Muscle layer of duodenum (tissue), 2 donors: Measurements from ENCODE around the gene STAG3.

Experiments used
- H3K27ac ChIP-seq: one replicate; pipeline ENCODE4 v1.7.0; 2013; ENCODE audit warnings: mild to moderate bottlenecking, low read length
- H3K27me3 ChIP-seq: one replicate; pipeline ENCODE4 v1.7.0; 2013; ENCODE audit warnings: low read depth, mild to moderate bottlenecking, control low read depth, low read length
- H3K36me3 ChIP-seq, 2 donors: one replicate each; pipeline ENCODE4 v1.7.0; 2013; ENCODE audit warnings: low read length in 2 of 2, control low read depth in 1 of 2, mild to moderate bottlenecking in 1 of 2; ENCODE audit not compliant: insufficient read depth in 2 of 2, control insufficient read depth in 1 of 2
- H3K4me1 ChIP-seq, 2 donors: one replicate each; pipeline ENCODE4 v1.7.0; 2013; ENCODE audit warnings: low read length in 2 of 2, mild to moderate bottlenecking in 2 of 2, control low read depth in 1 of 2, moderate library complexity in 1 of 2; ENCODE audit not compliant: insufficient read depth in 2 of 2, control insufficient read depth in 1 of 2
- H3K4me3 ChIP-seq, 2 donors: one replicate each; pipeline ENCODE4 v1.7.0; 2013; ENCODE audit warnings: low read length in 2 of 2, low read depth in 1 of 2, mild to moderate bottlenecking in 1 of 2
- H3K9me3 ChIP-seq, 2 donors: one replicate each; pipeline ENCODE4 v1.7.0; 2013; ENCODE audit warnings: low read length in 2 of 2, control low read depth in 1 of 2, mild to moderate bottlenecking in 1 of 2; ENCODE audit not compliant: control insufficient read depth in 1 of 2
- donor health status: healthy.

Gene STAG3

DNA sequence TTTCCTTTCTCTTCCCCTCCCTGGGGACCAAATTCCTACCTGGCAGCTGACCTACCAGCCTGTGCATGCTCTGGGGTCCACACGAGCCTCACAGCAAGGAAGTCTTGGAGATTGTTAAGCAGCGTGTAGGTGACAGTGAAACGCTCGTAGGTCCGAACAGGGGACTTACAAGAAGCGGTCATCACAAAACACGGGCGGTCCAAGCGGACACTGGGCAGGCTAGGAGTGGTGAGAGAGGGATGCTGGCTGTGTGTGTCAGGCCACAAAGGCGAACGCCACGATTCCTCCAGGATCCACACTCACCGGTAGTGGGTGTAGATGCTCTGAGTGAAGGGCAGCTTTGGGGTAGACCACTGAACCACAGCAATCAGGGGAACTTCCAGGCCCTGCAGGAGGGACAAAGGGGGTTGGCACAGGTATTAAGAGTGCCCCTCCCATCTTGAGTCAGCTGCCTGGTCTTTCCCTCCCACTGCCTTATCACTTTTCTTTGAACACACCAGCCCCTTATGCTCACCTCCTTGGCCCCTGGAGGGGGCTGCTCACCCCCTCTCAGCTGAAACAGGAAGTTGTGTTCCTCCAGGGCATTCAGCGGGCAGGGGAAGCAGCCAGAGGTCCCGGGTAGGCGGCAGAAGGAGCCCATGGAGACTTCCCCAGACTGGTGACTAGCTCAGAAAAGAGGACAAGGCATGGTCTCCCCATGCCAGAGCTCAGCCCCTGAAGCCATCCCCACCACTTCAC is 21.2 kb upstream of the STAG3 start:
- Histone ChIP-seq H3K27me3 (no peaks in the 10 kb centered on the region), H3K4me3 (no peak overlapping the region), H3K27ac (peak overlapping the region; percentile 20), H3K4me1 (peaks cover 16 to 27% of the 10 kb centered on the region in 2 donors), H3K36me3 (peaks cover 20 to 39% of the 10 kb centered on the region in 2 donors), H3K9me3 (no peaks in the 10 kb centered on the region)

DNA sequence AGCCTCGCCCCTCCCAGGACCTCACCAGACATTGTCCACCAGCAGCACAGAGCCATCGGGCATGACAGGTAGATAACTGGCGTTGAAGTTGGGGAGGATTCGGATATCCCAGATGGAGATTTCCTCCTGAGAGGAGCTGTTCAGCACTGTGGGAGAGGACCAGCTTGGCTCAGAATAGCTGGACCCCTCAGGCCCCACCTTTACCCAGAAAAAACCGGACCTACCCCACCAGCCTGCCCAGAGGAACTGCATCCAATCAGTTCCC is 20.7 kb upstream of the STAG3 start:
- Histone ChIP-seq H3K27ac (peak overlapping the region; percentile 20), H3K4me3 (peak overlapping the region in 1 of 2 donors; percentile 92), H3K4me1 (peaks cover 16 to 27% of the 10 kb centered on the region in 2 donors)

DNA sequence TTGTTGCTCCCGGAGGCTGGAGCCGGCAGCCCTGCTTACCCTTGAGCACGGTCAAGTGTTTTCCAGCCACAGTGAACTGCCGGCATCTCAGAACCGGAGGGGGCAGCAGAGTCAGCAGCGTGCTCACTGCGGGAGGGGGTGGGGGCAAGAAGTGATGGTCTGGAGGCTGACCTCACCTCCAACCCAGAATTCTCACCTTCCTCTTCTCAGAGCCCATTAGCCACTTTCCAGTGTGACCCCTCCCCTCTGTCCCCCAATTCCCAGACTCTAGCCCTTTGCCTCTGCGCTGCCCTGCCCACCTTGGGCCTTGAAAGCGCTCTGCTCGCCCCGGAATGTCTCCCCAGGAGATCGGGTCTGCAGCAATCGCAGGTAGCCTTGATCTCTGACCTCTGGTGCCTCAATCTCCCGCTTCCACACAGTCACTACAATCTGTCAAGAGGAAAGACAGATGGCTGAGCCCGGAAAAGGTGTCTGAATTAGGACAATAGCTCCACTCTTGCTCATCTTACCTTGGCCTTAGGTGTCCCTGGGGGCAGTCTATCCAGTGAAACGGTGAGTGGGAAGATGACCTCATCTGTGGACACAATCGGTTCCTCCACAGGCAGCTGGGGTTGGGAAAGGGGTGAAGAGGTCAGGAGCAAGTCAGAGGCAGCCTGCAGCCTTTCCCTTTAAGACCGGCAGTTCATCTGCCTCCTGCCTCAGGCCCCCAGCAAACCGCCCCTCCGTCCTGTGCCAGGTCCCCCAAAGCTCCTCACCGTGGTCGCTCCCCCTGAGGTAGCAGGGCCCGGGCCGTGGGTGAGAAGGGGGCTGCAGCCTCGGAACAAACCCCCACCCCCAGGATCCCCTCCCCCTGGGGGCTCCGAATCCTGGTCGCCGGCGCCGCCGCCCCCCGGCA is 20.1 kb upstream of the STAG3 start:
- Histone ChIP-seq H3K4me3 (peak overlapping the region; percentile 26 to 92), H3K4me1 (peaks cover 16 to 27% of the 10 kb centered on the region in 2 donors), H3K27ac (peak overlapping the region; percentile 20), H3K27me3 (no peaks in the 10 kb centered on the region), H3K36me3 (peaks cover 20 to 39% of the 10 kb centered on the region in 2 donors), H3K9me3 (no peaks in the 10 kb centered on the region)

More for the DNA sequence above, 20.7 kb upstream of the STAG3 start:
- no peaks in the 10 kb centered on the region for H3K9me3 ChIP-seq
- peaks cover 20 to 39% of the 10 kb centered on the region in 2 donors for H3K36me3 ChIP-seq
- no peaks in the 10 kb centered on the region for H3K27me3 ChIP-seq

DNA sequence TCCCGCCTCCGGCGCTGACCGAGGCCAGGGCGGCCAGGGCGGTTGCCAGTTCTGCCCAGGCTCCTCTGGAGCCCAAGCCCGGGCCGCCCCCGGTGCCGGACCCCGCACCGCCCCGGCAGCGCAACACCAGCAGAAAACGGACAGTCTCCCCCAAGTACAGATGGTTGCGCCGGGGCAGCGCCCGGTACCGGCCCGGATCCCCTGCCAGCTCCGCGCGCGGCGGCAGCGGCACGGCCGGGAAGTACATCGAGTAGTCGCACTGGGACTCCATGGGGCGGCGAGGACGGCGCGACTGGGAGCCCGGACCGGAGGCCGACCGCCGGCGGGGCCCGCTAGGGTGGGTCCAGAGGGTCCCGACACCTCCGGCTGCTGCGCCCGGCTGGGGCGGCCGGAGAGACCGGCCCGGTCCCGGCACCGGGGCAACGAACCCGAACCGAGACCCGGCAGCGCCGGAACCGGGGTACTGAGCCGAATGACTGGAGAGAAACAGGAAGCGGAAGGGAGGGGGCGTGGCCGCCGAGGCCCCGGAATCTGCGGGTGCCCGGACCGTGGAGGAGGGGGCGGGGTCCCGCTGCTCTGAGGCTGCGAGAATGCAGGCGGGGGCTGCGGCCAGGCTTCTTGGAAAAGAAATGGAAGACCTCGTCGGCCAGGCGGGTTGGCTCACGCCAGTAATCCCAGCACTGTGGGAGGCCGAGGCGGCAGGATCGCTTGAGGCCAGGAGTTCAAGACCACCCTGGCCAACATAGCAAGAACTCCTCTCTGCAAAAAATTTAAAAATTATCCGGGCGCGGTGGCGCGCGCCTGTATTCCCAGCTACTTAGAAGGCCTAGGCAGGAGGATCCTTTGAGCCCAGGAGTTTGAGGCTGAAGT is 19.3 kb upstream of the STAG3 start, which contains the start of gene TRAPPC14:
Gene TRAPPC14 (minus strand): TSS at position 495 of the 870 bp plus-strand sequence. CDS start 224 bp downstream, at position 271.
- Histone ChIP-seq H3K27me3 (no peaks in the 10 kb centered on the region), H3K4me3 (peak within 1 kb of the TSS; percentile 26 to 92), H3K36me3 (peaks cover 19 to 34% of the 10 kb centered on the region in 2 donors), H3K27ac (peak within 1 kb of the TSS; percentile 63), H3K9me3 (no peaks in the 10 kb centered on the region), H3K4me1 (peaks cover 16 to 27% of the 10 kb centered on the region in 2 donors)

DNA sequence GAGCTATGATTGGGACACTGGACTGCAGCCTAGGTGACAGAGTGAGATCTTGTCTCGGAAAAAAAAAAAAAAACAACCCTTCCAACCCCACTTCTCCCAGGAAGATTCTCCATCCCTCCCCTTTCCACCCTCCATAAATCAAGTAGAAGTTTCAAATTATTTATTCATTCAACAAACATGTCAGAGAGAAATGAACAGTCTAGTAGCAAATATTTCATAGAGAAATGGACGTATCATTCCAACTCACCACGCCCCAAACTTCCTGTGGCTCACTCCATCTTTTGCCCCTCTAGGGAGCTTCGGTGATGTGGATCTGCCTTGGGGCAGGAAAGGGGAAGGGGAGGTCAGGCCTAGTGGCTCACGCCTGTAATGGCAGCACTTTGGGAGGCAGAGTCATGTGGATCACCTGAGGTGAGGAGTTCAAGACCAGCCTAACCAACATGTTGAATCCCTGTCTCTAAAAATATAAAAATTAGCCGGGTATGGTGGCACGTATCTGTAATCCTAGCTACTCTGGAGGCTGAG is 18.6 kb upstream of the STAG3 start:
- peak overlapping the region; percentile 63 for H3K27ac ChIP-seq
- peak overlapping the region; percentile 26 to 92 for H3K4me3 ChIP-seq
- peaks cover 10 to 25% of the 10 kb centered on the region in 2 donors for H3K4me1 ChIP-seq
- no peaks in the 10 kb centered on the region for H3K9me3 ChIP-seq
- H3K36me3 ChIP-seq, result peaks cover 12 to 27% of the 10 kb centered on the region in 2 donors
- no peaks in the 10 kb centered on the region for H3K27me3 ChIP-seq

DNA sequence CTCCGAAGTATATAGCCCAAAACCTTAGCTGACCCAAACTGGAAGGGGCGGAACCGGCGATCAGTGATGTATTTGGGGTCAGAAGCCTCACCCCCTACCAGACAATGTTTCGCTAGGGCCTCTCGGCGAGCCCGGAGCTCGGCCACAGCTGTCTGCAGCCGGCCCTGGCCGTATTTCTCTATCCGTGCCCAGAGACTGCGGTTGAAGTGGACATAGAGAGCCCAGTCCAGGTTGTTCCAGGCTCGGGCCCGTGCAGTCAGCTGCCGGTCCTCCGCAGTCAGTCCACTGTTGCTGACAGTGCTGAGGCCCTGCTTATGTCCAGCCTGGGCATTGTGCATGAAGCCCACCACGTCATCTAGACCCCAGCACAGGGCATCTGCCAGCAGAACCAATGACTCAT is 17.7 kb upstream of the STAG3 start:
- Histone ChIP-seq H3K4me3 (no peak overlapping the region), H3K27ac (no peak overlapping the region), H3K27me3 (no peaks in the 10 kb centered on the region), H3K9me3 (no peaks in the 10 kb centered on the region), H3K36me3 (peaks cover 11 to 18% of the 10 kb centered on the region in 2 donors), H3K4me1 (peaks cover 10 to 18% of the 10 kb centered on the region in 2 donors)

DNA sequence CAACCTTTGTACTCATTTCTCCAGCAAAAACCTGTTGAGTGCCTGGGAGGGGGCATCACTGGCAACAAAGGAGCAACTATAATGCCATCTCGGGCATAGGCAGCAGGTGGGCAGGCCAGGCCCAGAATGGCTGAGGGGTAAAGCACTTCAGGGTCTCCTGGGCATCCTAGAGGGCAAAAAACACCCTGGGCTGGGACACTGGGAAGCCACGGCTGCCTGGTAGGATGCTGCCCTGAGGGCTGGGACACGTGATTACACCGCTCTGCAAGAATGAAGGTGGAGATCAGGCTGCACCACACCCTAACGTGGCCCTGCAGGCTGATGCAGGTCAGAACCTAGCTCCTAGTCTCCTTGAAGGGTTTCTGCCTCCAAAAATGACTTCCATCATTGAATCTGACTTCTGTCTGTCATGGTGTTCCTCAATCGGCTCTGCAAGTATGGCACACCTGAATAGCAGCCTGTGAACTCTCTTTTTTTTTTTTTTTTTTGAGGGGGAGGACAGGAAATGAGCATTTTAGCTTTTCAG is 14.6 kb upstream of the STAG3 start:
- Histone ChIP-seq H3K4me3 (no peak overlapping the region), H3K9me3 (no peaks in the 10 kb centered on the region), H3K27me3 (no peaks in the 10 kb centered on the region), H3K4me1 (peaks cover 0 to 17% of the 10 kb centered on the region in 2 donors), H3K27ac (no peak overlapping the region), H3K36me3 (no peaks in the 10 kb centered on the region)

DNA sequence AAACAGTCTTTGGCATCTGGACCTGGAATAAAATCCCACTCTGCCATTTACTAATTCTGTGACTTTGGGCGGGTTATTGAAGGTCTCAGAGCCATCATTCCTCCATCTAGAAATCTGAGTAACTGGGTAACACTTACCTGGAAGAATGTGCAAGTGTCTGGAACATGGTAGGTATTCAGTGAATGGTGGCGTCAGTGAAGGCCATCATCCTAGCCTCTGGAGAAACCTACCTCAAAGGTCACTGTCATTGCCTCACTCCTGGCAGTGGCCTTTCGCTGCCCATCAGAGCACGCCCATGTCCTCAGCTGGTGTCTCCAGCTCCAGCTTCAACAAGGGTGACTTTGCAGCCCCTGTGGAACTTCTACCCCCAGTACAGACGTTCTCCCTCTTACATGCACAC is 13.8 kb upstream of the STAG3 start:
- no peak overlapping the region for H3K27ac ChIP-seq
- H3K36me3 ChIP-seq, result no peaks in the 10 kb centered on the region
- no peaks in the 10 kb centered on the region for H3K9me3 ChIP-seq
- H3K27me3 ChIP-seq, result no peaks in the 10 kb centered on the region
- peaks cover 0 to 23% of the 10 kb centered on the region in 2 donors for H3K4me1 ChIP-seq
- H3K4me3 ChIP-seq, result no peak overlapping the region

DNA sequence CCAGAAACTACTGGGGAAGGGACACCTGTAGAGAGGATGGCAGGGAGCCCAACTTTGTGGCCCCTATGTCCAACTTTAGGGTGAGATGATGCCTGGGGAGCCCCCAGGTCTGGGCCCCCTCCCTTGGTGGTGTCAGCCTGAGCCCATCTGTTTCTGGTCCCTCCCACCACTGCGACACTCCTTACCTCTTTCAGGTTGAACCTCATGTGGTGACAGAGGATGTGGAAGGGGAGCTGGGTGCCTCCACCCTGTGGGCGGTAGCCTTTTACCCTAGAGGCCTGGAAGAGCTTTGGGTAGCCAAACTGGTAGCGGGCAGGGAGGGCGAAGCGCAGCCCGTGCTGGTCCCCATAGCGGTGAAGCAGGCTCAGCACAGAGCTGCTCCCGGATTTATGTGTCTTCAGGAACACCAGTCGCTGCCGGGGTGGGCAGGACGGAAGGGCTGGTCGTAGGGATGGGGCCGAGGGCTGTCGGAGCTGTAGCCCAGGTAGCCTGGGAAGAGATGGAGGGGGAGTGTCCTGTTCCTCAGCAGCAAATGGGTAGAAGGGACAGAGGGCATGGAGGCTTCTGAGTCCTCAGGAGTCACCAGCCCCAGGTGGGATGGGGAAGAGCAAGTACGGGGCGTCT is 11.3 kb upstream of the STAG3 start:
- H3K4me1 ChIP-seq, result peaks cover 0 to 29% of the 10 kb centered on the region in 2 donors
- H3K4me3 ChIP-seq, result no peak overlapping the region
- H3K27ac ChIP-seq, result no peak overlapping the region
- H3K27me3 ChIP-seq, result no peaks in the 10 kb centered on the region
- no peaks in the 10 kb centered on the region for H3K36me3 ChIP-seq
- no peaks in the 10 kb centered on the region for H3K9me3 ChIP-seq
